Measurements from ENCODE around the gene TMEM184A. TPM values are rescaled to one million over a fixed set of nuclear protein-coding genes. Genes with fewer than 3 reads are reported as not detected.

The TMEM184A gene
- total RNA-seq, 1 donor from 2014 or later: not detected

DNA sequence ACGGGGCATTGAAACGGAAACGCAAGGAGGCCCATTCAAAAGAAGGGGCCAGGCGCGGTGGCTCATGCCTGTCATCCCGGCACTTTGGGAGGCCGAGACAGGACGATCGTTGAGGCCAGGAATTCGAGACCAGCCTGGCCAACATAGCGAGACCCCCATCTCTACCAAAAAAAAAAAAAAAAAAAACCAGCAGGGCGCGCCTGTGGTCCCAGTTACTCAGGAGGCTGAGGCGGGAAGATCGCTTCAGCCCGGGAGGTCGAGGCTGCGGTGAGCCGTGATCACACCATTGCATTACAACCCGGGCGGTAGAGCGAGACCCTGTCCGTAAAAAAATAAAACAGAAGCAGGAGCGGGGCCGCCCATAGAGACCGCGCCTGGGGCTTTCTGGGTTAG, 13.4 kb upstream of the TMEM184A start:
- no peak for FAIRE-seq

DNA sequence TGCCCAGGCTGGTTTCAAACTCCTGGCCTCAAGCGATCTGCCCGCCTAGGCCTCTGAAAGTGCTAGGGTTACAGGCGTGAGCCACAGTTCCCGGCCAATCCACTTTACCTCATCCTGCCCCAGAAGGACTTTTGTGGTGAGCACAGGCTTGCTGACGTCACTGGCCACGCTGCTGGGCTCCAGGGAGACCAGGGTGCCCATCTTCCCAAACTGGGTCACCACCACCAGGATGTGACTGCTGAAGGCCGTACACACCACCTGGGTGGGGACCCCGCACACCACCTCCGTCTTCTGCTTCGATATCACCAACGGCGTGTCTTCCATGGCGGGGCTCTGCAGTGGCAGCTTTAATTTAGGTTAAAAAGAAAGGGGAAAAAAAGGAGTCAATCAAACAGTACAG, 13.0 kb upstream of the TMEM184A start:
- no peak for FAIRE-seq
- DNase-seq (ENCODE audit: low spot score in 2 of 2): no peak

More for the DNA sequence above, 13.4 kb upstream of the TMEM184A start:
- no peak for DNase-seq (ENCODE audit: low spot score in 2 of 2)

DNA sequence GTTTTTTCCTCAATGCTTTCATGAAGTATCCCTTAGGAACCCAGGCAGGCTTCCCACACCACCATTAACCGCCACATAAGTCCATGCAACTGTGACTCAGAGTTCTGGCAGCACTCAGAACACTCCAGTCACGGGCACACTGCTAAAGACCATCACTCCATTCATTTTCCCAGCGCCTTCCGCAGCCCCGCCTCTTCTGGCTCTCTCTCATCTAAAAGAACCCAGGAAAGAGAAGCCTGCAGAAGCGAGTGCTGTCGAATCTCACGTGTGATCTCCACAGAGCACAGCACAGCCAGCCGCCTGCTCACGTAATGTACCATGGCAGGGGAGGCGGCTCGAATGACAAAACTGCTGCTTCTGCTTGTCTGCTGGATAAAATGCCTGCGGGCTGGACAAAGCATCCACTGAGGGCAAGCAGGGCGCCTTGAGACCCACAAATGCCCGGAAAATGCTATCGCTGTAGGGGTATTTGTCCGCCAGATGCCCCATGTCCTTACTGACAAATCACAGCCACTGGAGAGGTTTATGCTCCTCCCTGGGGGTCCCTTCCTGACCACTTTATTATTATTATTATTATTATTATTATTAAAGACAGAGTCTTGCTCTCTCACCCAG, 12.0 kb upstream of the TMEM184A start:
- FAIRE-seq (no peak), DNase-seq (ENCODE audit: low spot score in 2 of 2) (no peak)

DNA sequence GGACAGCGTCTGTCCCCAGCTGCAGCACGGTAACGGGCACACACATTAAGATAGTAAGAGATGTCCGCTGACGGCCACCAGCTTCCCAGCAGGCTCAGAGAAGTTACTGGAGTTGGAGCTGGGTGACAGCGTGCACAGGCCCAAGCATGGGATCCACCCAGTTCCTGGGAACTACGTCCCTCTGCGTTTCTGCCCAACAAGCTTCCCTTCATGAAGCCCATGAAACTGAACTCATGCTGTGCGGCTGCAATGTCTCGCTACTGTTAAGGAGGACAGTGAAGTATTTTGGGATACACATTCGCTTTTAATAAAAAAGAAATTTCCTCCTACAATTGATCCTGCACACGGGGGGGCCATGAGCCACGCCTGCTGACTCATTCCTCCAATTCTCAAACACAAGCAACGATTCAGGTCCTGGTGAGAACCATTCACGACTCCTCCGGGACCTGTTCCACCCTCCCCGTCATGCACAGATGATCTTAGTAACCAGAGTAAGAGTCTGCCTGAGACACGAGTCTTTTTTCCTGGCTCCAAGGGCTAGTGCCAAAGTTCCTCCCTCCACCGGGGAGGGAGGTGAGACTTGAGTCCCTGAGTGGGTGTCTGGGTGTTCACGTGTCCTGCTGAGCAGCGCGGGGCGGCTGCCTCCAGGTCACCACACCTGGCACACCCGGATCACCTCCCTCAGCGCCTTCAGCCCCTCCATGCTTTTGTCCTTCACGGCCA, 11.2 kb upstream of the TMEM184A start:
- peak in 1 of 2 donors; percentile 52 for DNase-seq (ENCODE audit: low spot score in 2 of 2)
- FAIRE-seq: no peak

DNA sequence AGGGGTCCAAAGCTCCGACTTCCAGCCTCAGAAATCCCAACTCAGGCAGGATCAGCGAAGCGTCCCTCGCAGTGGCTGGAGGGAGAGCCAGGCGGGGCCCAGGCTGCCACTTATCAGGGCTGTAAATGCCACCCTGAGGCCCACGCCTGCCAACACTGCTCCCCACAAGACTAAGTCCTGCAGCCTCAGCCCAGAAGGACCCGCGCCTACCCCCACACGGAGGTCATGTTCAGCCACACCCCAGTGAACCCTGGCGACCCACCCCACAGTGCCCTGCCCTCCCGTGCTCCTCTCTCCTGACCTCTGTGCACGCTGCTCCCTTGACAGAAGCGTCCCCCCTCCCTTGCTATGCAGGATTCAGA, 10.7 kb upstream of the TMEM184A start:
- FAIRE-seq (no peak), DNase-seq (ENCODE audit: low spot score in 2 of 2) (no peak)

DNA sequence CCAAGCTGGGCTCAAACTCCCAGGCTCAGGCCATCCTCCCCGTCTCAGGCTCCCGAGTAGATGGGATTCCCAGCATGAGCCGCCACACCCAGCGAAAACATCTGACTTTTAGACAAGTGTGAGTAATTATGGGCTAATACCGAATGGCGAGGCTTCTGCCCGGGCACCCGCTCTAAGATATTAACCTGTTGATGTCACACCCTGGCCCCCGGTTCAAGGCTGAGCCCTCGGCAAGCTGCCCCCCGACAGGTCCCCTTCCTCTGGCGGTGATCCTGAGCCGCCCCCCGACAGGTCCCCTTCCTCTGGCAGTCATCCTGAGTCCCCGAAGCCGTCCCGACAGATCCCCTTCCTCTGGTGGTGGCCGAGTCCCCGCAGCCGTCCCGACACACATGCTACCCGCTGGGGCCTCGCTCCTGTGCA, 8.6 kb upstream of the TMEM184A start:
- FAIRE-seq: no peak
- no peak for DNase-seq (ENCODE audit: low spot score in 2 of 2)

DNA sequence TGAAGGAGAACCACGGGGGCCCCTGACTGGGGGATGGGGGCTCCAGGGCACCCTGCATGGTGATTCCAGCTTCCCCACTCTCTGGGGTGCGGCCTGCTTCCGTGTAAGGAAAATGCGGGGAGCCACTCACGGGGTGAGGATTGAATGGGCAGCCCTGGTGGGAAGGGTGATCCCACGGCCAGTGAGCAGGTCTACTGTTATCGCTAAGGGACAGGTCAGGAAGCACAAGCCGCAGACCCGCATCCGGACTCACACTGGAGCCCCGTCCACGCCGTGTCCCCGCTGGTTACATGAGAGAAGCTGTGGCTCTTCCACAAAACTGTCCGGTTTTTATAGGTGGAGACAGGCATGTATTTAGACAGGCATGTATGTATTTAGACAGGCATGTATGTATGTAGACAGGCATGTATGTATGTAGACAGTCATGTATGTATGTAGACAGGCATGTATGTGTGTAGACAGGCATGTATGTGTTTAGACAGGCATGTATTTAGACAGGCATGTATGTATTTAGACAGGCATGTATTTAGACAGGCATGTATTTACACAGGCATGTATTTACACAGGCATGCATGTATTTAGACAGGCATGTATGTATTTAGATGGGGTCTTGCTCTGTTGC, 8.1 kb upstream of the TMEM184A start:
- no peak for FAIRE-seq
- no peak for DNase-seq (ENCODE audit: low spot score in 2 of 2)

DNA sequence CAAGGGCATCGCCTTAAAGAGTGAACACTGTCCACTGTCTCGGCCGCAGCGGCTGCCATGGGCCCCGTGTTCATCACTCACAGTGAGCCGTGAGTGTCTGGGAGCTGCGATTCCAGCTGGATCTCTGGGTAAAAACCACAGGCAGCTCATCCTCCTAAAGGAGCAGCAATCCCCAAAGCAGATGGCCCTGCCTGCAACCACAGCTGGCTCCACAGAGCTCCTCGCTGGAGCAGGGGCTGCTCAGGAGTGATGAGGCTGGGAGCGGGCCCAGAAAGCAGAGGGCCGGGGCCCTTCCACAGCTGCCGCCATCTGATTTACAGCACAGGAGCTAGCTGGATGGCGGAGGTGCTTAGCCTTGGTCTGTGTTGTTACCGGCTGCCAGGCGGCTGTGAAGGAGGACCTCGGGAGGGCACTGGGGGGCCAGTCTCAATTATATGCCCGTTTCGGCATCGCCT, 6.6 kb upstream of the TMEM184A start:
- no peak for FAIRE-seq
- DNase-seq (ENCODE audit: low spot score in 2 of 2): no peak

DNA sequence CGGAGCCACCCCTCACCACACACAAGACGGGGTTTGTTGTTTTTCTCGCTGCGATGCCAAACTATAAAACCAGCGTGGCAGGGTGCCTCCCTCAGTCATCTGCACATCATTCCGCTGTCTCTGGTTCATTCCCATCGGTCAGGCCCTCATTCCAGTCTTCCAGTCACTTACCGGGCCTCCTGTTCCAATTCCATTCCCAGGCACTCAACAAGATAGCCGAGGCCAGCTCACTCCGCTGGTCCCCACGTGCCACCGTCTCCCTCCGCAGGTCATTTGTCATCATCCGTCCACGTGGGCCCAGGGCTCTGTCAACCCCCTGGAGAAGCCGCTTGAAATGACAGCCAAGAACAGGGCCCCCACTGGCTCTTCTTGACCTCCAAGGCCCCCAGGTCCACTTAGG, 6.1 kb upstream of the TMEM184A start:
- no peak for FAIRE-seq
- no peak for DNase-seq (ENCODE audit: low spot score in 2 of 2)

DNA sequence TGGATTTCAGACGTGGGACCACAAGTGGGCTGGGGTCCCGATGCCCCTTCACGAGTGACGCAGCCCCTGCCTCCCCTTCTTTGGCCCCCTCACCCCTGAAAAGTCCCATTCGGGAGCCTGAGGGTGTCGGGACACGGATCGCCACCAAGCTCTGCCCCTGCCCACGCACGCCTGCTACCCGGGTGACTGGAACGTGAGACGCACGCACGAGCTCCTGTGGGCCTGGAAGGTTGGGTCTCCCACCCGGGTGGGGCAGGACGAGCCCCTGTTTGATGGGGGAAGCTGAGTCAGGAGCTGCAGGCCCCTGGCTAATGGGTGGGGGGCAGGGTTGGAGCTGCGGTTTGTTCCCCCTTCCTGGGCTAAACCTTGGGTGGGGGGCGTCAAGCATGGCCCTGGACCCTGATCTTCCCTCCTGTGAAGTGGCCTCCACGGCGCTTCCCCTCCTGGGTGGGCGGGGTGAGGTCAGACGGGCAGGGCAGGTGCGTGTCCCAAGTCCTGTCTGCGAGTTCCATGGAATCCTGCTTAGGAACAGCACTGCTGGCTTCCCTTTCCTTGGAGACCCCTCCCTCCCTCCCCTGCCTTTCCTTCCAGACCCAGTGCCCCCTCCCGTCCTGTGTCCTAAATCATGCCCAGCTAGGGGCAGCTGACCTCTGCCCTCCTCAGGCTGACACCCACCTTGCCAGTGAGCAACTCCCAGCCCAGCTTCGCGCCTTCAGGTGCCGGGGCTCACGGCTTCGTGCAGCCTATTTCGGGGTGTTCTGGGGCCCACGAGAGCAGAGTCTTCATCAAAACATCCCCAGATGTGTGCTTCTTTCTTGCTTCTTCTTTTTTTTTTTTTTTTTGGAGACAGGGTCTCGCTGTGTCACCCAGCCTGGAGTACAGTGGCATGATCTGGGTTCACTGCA, 5.3 kb upstream of the TMEM184A start:
- FAIRE-seq: no peak
- no peak for DNase-seq (ENCODE audit: low spot score in 2 of 2)

DNA sequence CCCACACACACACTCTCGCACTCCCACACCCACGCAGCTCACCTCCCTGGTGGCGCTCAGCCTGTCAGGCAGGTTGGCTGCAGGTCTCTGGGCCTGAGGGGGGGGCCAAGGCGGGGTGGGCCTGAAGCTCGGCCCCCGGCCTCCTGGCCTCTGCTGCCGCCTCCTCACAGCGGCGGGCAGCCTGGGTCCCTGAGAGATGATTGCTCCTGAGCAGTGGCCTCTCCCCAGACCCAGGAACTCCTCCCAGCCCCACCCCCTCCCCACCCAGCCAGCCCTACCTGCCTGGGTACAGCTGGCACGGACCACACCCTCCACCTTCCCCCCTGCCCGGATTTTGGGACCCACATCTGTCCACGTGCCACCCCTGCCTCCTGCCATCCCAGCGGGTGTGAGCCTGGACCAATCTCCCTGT, 4.6 kb upstream of the TMEM184A start:
- DNase-seq (ENCODE audit: low spot score in 2 of 2) (no peak), FAIRE-seq (no peak)

DNA sequence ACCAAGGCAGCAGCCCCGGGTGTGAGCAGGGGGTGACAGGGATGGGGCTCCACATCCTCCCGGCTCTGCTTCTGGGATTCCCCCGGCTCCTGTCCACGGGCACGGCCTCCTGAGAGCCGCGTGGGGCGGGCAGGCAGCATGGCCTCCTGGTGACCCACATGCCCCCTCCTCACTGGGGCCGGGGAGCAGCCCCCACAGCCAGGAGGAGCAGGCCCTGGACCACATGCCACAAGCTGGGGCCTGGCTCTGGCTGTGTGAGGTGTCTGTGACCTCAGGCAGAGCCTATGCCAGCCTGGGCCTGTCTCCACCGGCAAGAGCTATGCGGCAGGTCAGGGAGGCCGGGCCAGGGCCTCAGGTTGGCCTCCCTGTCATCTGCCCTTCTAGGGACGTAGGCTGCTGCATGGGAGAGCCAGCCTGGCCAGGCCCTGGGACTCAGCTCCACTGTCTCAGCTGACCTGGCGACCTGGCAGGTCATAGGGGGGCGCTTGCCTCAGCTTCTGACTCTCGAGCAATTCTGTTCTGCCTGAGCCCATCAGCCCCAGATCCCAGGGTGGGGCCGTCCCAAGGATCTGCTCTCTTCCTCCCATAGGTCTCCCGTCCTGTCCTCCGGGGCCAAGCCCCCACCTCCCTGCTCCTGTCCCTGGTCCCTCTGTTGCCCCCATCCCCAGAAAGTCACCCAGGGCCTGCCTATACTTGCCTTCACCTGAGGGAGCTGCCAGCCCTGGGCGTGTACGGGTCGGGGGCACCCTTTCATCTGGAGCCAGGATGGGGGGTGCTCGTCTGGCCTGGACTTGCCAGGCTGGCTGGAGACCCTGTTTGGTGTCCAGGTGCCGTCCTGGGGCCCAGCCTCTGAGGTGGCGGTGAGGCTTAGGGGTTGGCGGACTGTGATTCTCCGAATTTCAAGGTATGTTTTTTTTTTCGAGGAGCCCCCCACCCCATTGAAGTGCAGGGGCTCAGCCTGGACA, 3.9 kb upstream of the TMEM184A start:
- no peak for FAIRE-seq

DNA sequence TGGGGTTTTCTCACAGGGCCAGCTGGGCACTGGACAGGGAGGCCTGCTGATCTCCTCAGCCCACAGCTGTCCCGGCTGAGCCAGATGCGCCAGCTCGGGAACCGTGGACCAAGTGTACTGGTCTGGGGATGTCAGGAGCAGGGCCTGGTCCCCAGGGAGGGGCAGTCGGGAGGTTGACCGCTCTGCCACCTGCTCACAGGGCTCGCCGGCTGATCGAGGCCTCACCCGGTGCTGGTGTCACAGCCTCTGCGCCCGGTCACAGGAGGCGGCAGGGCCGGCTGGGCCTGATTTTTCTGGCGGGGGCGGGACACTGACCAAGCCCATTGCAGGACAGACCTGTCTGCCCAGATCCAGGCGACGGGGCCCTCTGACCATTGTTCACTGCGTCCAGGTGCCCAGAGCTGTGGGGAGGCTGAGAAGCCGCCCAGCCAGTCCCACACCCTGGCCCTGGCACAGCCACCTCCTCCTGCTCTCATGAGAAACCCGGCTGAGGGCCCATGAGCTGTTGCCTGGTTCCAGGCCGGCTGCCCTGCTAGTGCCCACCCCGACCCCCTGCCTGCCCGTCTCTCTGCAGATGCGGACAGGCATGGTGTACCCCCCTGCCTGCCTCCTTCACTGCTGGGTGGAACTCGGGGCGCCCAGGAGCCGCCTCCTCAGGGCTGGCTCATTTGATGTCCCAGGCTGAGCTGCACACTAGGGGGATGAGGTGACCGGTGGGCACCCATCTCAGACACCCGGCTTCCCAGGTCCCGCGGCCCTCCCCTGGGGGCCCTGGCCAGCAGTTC, 3.0 kb upstream of the TMEM184A start:
- no peak for FAIRE-seq
- no peak for DNase-seq (ENCODE audit: low spot score in 2 of 2)

More for the DNA sequence above, 3.9 kb upstream of the TMEM184A start:
- DNase-seq (ENCODE audit: low spot score in 2 of 2): no peak

DNA sequence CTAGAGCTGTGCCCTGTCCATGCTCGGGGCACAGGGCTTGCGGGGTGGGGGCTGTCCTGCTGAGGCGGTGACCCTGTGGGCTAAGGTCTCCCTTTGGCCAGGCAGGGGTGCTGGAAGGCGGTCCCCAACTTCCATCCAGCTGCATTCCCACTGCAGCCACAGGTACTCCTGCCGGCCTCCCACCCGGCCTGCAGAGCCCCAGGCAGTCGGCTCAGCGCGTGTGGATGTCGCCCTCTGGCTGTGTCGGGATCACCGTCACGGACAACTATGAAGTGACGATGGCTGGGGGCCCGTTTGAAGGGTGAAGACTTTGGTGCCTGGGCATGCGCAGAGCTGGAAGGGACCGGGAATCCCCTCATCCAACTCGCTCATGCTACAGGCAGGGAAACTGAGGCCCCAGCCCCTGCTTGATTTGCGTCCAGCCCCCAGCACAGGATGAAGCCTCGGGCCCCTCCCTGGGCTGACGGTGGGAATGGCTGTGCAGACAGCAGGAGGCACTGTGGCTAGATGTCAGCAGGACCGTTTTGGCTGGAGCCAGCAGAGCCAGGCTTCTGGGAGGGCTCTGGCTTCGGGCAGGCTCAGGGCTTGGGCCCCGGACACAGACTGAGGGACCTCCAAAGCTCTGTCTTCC, 2.3 kb upstream of the TMEM184A start:
- FAIRE-seq (no peak), DNase-seq (ENCODE audit: low spot score in 2 of 2) (no peak)

DNA sequence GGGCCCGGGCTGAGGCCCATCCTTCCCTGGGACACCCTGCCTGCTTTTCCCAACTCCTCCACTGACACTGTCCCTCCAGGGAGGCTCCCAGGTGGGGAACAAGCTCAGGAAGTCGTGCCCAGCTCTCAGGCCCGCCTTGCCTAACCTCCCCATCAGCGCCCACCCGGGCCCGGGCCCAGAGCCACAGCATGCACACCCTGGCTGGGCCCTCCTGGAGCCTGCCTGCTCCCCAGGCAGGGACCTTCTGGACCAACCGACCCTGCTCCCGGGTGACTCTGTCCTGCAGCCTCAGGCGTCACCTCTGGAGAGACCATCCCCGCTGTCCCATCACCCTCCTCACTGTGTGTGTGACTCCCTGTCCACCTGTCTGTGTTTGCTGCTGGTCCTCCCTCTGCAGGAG, 1.8 kb upstream of the TMEM184A start:
- FAIRE-seq: no peak
- DNase-seq (ENCODE audit: low spot score in 2 of 2): no peak

DNA sequence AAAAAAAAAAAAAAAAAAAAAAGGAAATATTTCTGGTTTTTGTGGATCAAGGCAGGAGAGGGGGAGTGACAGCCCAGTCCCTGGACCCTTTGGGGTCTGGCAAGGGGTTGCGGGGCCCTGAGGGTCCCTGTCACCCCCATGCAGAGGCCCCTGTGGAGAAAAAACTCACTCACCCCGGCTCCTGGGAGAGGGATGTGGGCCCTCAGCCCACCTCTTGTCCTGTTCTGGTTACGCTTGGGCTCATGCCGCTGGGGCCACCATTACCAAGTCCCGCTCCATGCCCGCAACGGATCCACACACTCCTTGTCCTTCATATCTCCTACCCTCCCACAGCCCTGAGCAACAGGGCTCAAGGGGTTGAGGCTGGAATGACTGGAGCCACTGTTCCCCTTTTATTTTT, 1.0 kb upstream of the TMEM184A start:
- DNase-seq (ENCODE audit: low spot score in 2 of 2) (no peak), FAIRE-seq (no peak)

DNA sequence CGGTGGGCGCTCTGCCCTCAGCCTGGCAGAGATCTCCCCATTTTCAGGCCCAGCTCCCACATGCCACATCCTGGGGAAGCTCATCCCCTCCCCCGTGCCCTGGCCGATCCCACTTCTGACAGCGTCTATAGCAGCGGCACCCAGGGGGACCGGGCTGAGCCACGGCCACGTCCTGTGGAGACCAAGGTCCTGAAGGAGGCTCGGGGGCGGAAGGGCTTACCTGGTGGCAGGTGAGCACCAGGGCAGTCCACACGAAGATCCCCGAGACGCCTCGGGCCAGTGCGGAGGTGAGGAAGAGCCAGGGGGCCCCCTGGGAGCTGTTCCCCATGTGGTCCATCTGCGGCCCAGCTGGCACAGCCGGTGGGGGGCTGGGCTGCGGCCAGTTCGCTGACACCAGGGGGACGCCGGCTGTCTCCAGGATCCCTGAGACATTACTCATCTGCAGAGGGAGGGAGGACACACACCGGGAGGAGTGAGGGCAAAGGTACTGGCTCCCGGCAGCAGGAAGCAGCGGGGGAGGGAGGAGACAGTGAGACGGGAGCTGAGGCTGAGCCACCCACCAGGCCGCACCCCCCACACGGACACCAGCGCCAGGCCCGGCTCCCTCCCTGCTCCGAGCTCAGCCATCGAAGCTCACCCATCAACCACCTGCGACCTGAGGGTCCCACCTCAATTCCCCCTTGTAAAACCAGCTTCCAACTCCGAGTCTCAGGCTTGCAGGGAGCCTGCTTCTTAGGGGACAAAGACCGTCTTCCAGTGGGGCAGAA, 776 bp downstream of the TMEM184A start:
- DNase-seq (ENCODE audit: low spot score in 2 of 2): peak in 1 of 2 donors; percentile 69
- FAIRE-seq: no peak
